Smooth muscle cell (in vitro differentiated cells): ENCODE data around the gene RXFP1. TPM values are rescaled to one million over a fixed set of nuclear protein-coding genes. Genes with fewer than 3 reads are reported as not detected.

ENCODE experiments used
- DNase-seq: peaks from one replicate; lab custom pipeline; 2025; ENCODE audit not compliant: unreplicated experiment; lab: John Stamatoyannopoulos, UW
- H2AFZ ChIP-seq: fragments of 200-600 bp; sonication (generic); 2 replicates; pipeline ENCODE4 v1.6.0; 2016; ENCODE audit warnings: antibody characterized with exemption, low read depth, mild to moderate bottlenecking
- H3F3A ChIP-seq: fragments of 200-600 bp; sonication (generic); 2 replicates; pipeline ENCODE4 v1.6.0; 2017; ENCODE audit warnings: antibody characterized with exemption, low read depth
- H3K27ac ChIP-seq: fragments of 200-600 bp; sonication (generic); 2 replicates; pipeline ENCODE4 v1.5.1; 2016; ENCODE audit warnings: low read depth, mild to moderate bottlenecking
- H3K27me3 ChIP-seq: fragments of 200-600 bp; sonication (generic); 2 replicates; pipeline ENCODE4 v1.6.1; 2016; ENCODE audit warnings: low read depth, mild to moderate bottlenecking
- H3K36me3 ChIP-seq: fragments of 200-600 bp; sonication (generic); 2 replicates; pipeline ENCODE4 v1.5.1; 2016; ENCODE audit warnings: low read depth
- H3K4me1 ChIP-seq: fragments of 200-600 bp; sonication (generic); 2 replicates; pipeline ENCODE4 v1.5.1; 2016; ENCODE audit warnings: low read depth
- H3K4me2 ChIP-seq: fragments of 200-600 bp; sonication (generic); 2 replicates; pipeline ENCODE4 v1.6.0; 2016; ENCODE audit warnings: mild to moderate bottlenecking
- H3K4me3 ChIP-seq: fragments of 200-600 bp; sonication (generic); 2 replicates; pipeline ENCODE4 v1.5.1; 2016; ENCODE audit warnings: mild to moderate bottlenecking
- H3K79me2 ChIP-seq: fragments of 200-600 bp; sonication (generic); 2 replicates; pipeline ENCODE4 v1.6.0; 2016; ENCODE audit warnings: low read depth, mild to moderate bottlenecking
- H3K9ac ChIP-seq: fragments of 200-600 bp; sonication (generic); 2 replicates; pipeline ENCODE4 v1.6.0; 2016; ENCODE audit warnings: low read depth
- H3K9me3 ChIP-seq: fragments of 200-600 bp; sonication (generic); replicated peaks from 2 replicates; pipeline ENCODE4 v1.5.1; 2016; ENCODE audit warnings: low read depth
- H4K20me1 ChIP-seq: fragments of 200-600 bp; sonication (generic); 2 replicates; pipeline ENCODE4 v1.6.0; 2016; ENCODE audit warnings: low read depth
- CTCF ChIP-seq: fragments of 200-600 bp; sonication (generic); IDR thresholded peaks from 2 replicates; pipeline ENCODE4 v1.5.1; 2017; ENCODE audit warnings: borderline replicate concordance, mild to moderate bottlenecking, antibody characterized with exemption; ENCODE audit not compliant: insufficient read depth, poor library complexity, severe bottlenecking
- WGBS: methylation state at CpG from one replicate; pipeline ENCODE4 v1.1.7; 2016; ENCODE audit warnings: low lambda C conversion rate; 5-methylcytosine and 5-hydroxymethylcytosine counted together
- polyA plus RNA-seq: library from polyadenylated mRNA; unstranded; fragments of >200 nt; fragmentation: Nextera tagmentation; extraction: Ambion mirVana; gene quantifications from 2 replicates; pipeline ENCODE4 v1.2.1, GENCODE V29; 2016
- total RNA-seq: library from RNA; depleted of rRNA; stranded (reverse); fragments of >200 nt; gene quantifications from 2 replicates; pipeline ENCODE4 v1.2.3, GENCODE V29; 2014

Gene RXFP1
- total and polyA plus RNA-seq, 2 experiments from 2014 or later: not detected

DNA sequence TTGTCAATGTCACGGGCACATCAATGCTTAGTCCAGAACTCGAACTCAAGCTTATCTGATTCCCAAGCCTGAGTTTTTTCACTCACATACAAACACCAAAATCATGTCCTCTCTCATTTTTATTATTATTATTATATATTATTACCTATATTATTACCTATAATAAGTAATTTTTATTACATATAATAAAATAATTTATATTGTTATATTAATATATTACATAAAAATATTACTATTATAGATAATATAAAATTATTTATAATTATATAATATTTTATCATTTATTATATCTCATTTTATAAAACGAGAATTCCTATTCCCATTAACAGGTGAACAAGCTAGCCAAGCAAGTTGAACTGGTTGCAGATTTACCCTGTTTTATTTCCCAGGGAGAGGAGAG lies 13.0 kb downstream of the RXFP1 start:
- no peak overlapping the region for H3K27ac ChIP-seq
- WGBS: 90% methylated on average over 3 of the region's 3 CpGs
- H3F3A ChIP-seq: no peaks in the 10 kb centered on the region
- no peaks in the 10 kb centered on the region for H3K9me3 ChIP-seq
- DNase-seq: no peak
- no peak overlapping the region for H3K4me3 ChIP-seq
- no peaks in the 10 kb centered on the region for H4K20me1 ChIP-seq
- H3K4me2 ChIP-seq: no peak overlapping the region
- H3K9ac ChIP-seq: no peak overlapping the region
- H3K79me2 ChIP-seq: no peaks in the 10 kb centered on the region
- TF ChIP-seq CTCF: no peak
- H3K36me3 ChIP-seq: no peaks in the 10 kb centered on the region
- no peak overlapping the region for H2AFZ ChIP-seq
- no peaks in the 10 kb centered on the region for H3K4me1 ChIP-seq
- no peaks in the 10 kb centered on the region for H3K27me3 ChIP-seq

GRCh38 chr4:158535130-158535614 lies 13.5 kb downstream of the RXFP1 start:
- Histone ChIP-seq H3F3A (no peaks in the 10 kb centered on the region), H4K20me1 (no peaks in the 10 kb centered on the region), H3K27me3 (no peaks in the 10 kb centered on the region), H3K79me2 (no peaks in the 10 kb centered on the region), H3K9me3 (no peaks in the 10 kb centered on the region), H2AFZ (no peak overlapping the region), H3K4me1 (no peaks in the 10 kb centered on the region), H3K4me2 (no peak overlapping the region), H3K9ac (no peak overlapping the region), H3K36me3 (no peaks in the 10 kb centered on the region), H3K4me3 (no peak overlapping the region), H3K27ac (no peak overlapping the region)
- WGBS: 89% methylated on average over 4 of the region's 4 CpGs
- no peak for DNase-seq
- no peak for TF ChIP-seq CTCF

DNA sequence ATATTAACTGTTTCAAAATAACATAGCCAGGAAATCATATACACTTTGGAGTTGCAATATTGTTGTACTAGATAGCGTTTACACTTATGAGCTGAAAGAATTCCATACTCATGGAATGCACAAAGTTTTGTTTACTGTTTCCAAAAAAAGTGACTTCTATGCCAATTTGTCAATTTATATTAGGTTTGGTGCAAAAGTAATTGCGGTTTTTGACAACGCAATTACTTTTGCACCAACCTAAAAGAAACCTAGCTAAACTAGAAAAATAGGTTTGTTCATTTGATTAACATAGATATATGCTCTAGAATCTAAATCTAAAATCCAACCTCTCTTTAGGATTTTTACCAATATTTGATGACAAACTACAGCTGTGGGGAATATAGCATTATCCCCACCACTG lies 15.2 kb downstream of the RXFP1 start:
- no peaks in the 10 kb centered on the region for H3K79me2 ChIP-seq
- H3K9me3 ChIP-seq: no peaks in the 10 kb centered on the region
- H3K36me3 ChIP-seq: no peaks in the 10 kb centered on the region
- DNase-seq: no peak
- no peak overlapping the region for H2AFZ ChIP-seq
- H3F3A ChIP-seq: no peaks in the 10 kb centered on the region
- H3K27ac ChIP-seq: no peak overlapping the region
- 93% methylated on average over 3 of the region's 3 CpGs for WGBS
- H3K27me3 ChIP-seq: no peaks in the 10 kb centered on the region
- no peak for TF ChIP-seq CTCF
- no peak overlapping the region for H3K4me3 ChIP-seq
- H3K4me2 ChIP-seq: no peak overlapping the region
- H3K9ac ChIP-seq: no peak overlapping the region
- H3K4me1 ChIP-seq: no peaks in the 10 kb centered on the region
- no peaks in the 10 kb centered on the region for H4K20me1 ChIP-seq

GRCh38 chr4:158538176-158538575 lies 16.5 kb downstream of the RXFP1 start:
- no peak for TF ChIP-seq CTCF

More at GRCh38 chr4:158538176-158538575, 16.5 kb downstream of the RXFP1 start:
- H3K4me1 ChIP-seq: no peaks in the 10 kb centered on the region
- H3K4me3 ChIP-seq: no peak overlapping the region
- no peak overlapping the region for H3K27ac ChIP-seq
- no peaks in the 10 kb centered on the region for H3K27me3 ChIP-seq
- no peak overlapping the region for H3K9ac ChIP-seq
- no peaks in the 10 kb centered on the region for H3K79me2 ChIP-seq
- no peaks in the 10 kb centered on the region for H3K9me3 ChIP-seq
- WGBS: 34% methylated on average over 4 of the region's 4 CpGs
- no peaks in the 10 kb centered on the region for H3F3A ChIP-seq
- no peak overlapping the region for H3K4me2 ChIP-seq
- H4K20me1 ChIP-seq: no peaks in the 10 kb centered on the region
- no peaks in the 10 kb centered on the region for H3K36me3 ChIP-seq
- DNase-seq: no peak
- H2AFZ ChIP-seq: no peak overlapping the region
